Ovary (tissue), 9 donors: ENCODE data around the gene TBC1D8. TPM values are rescaled to one million over a fixed set of nuclear protein-coding genes. Genes with fewer than 3 reads are reported as not detected.

Source experiments
- DNase-seq, 5 donors: peaks; one replicate each; pipeline ENCODE4 v3.0.0-alpha.2; 2019 to 2020
- H3K27ac ChIP-seq, 2 donors: fragments of 200-600 bp; one replicate each; pipeline versions ENCODE4 v1.5.1 to v1.8.0; 2019 to 2022
- H3K27me3 ChIP-seq: fragments of 200-600 bp; one replicate; pipeline ENCODE4 v1.8.0; 2022
- H3K36me3 ChIP-seq: fragments of 200-600 bp; sonication (generic); one replicate; pipeline ENCODE4 v1.5.1; 2019
- H3K4me1 ChIP-seq: one replicate; pipeline ENCODE4 v1.8.1; 2013; ENCODE audit warnings: mild to moderate bottlenecking, moderate library complexity; ENCODE audit not compliant: insufficient read depth
- H3K4me3 ChIP-seq: fragments of 200-600 bp; sonication (generic); one replicate; pipeline ENCODE4 v1.5.1; 2017
- H3K9me3 ChIP-seq, 2 donors: fragments of 200-600 bp in 1 of 2; sonication (generic) in 1 of 2; one replicate each; pipeline versions ENCODE4 v1.5.1 to v1.8.1; 2013 to 2019; ENCODE audit warnings: mild to moderate bottlenecking in 1 of 2, moderate library complexity in 1 of 2
- EP300 ChIP-seq: sonication (generic); formaldehyde crosslinking; IDR thresholded peaks from one replicate; pipeline ENCODE4 v1.6.1; 2017; ENCODE audit warnings: antibody characterized with exemption
- POLR2A ChIP-seq: fragments of 450-650 bp; IDR thresholded peaks from one replicate; pipeline ENCODE4 v1.6.1; 2017; ENCODE audit warnings: antibody characterized with exemption, mild to moderate bottlenecking, moderate library complexity
- WGBS, 3 donors: extraction: QIAGEN DNeasy Blood & Tissue Kit in 1 of 3; methylation state at CpG; one replicate each; pipeline versions ENCODE4 v1.1.5 to v1.1.7; 2013 to 2017; 5-methylcytosine and 5-hydroxymethylcytosine counted together
- intact Hi-C, 4 donors: fragments of 100-400 bp; cut with DNase I; formaldehyde crosslinking; loops; one replicate each; pipeline versions ENCODE4 v1.11.0 to v1.15.1; 2022 to 2023
- polyA plus RNA-seq, 2 donors: library from polyadenylated mRNA; stranded (reverse); fragments of 200-250 nt in 1 of 2; fragments of 350-450 nt in 1 of 2; fragmentation: Illumina TruSeq in 1 of 2; extraction: RNeasy Lipid Tissue Mini Kit (QIAGEN cat#74804) in 1 of 2; gene quantifications; one replicate each; pipeline ENCODE4 v1.2.3, GENCODE V29; 2013 to 2014
- total RNA-seq, 7 donors: library from RNA; depleted of rRNA in 2 of 7; stranded (reverse); fragments of >200 nt in 2 of 7; fragmentation: NEBNext Ultra II Directional in 3 of 7; extraction: Animal tissue kit (Norgen Biotek cat#: 25700) in 3 of 7; gene quantifications; one replicate each; pipeline versions ENCODE4 v1.1.0 to v1.2.4, GENCODE V29; 2016 to 2023
- TF ChIP-seq, protein P1 (sequence below), 3 donors: fragments of 450-650 bp in 2 of 3; fragments of 200-600 bp in 1 of 3; IDR thresholded peaks; one replicate each; pipeline versions ENCODE4 v1.5.1 to v1.8.0; 2016 to 2022; ENCODE audit warnings: antibody characterized with exemption in 3 of 3, mild to moderate bottlenecking in 1 of 3
- donor health status: DM: no; HTN: no; CAD: no; lungs with moderate emphysema.
- donor health status: DM: no; HTN: no; CAD: no.
- donor health status: Bipolar disorder and iron deficiency.
- donor health status: DM: yes; HTN: yes; CAD: no.
- donor health status: DM: no; HTN: no; CAD: no.
- donor health status: DM: yes; HTN: yes; CAD: no.

Gene TBC1D8
- total and polyA plus RNA-seq, 9 donors, result 10.8 to 44.6 (median 15.6) TPM

DNA sequence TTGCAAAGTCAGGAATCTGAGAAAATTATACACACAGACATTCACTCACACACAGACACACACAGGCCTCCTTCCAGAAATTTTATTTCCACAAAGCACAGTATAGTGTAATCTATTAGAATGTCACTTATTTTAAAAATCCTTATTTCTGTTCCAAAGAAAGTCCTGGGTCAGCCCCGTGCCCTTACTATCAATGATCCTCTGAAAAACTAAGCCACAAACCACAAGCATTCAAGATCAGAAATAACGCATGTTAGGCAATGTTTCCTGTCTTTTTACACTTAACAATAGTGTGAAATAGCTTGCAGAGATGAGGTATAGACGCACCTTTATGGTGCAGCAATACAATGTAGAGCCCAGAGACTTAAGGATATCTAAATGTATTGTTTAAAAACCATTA is 25.8 kb downstream of the TBC1D8 start:
- H3K27me3 ChIP-seq, result no peaks in the 10 kb centered on the region
- no peak overlapping the region for H3K4me3 ChIP-seq
- 41 to 44% (median 41%) methylated on average over 3 of the region's 3 CpGs for WGBS, 3 donors
- peaks cover 15% of the 10 kb centered on the region for H3K4me1 ChIP-seq
- intact Hi-C loops, result no loop called here
- no peak for DNase-seq
- TF ChIP-seq POLR2A, result no peak
- TF ChIP-seq EP300, result no peak
- TF ChIP-seq, protein P1, sequence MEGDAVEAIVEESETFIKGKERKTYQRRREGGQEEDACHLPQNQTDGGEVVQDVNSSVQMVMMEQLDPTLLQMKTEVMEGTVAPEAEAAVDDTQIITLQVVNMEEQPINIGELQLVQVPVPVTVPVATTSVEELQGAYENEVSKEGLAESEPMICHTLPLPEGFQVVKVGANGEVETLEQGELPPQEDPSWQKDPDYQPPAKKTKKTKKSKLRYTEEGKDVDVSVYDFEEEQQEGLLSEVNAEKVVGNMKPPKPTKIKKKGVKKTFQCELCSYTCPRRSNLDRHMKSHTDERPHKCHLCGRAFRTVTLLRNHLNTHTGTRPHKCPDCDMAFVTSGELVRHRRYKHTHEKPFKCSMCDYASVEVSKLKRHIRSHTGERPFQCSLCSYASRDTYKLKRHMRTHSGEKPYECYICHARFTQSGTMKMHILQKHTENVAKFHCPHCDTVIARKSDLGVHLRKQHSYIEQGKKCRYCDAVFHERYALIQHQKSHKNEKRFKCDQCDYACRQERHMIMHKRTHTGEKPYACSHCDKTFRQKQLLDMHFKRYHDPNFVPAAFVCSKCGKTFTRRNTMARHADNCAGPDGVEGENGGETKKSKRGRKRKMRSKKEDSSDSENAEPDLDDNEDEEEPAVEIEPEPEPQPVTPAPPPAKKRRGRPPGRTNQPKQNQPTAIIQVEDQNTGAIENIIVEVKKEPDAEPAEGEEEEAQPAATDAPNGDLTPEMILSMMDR (IDR thresholded peaks at IDR 0.05), result no peak
- H3K27ac ChIP-seq, result no peak overlapping the region
- no peaks in the 10 kb centered on the region for H3K36me3 ChIP-seq
- H3K9me3 ChIP-seq, result no peaks in the 10 kb centered on the region

DNA sequence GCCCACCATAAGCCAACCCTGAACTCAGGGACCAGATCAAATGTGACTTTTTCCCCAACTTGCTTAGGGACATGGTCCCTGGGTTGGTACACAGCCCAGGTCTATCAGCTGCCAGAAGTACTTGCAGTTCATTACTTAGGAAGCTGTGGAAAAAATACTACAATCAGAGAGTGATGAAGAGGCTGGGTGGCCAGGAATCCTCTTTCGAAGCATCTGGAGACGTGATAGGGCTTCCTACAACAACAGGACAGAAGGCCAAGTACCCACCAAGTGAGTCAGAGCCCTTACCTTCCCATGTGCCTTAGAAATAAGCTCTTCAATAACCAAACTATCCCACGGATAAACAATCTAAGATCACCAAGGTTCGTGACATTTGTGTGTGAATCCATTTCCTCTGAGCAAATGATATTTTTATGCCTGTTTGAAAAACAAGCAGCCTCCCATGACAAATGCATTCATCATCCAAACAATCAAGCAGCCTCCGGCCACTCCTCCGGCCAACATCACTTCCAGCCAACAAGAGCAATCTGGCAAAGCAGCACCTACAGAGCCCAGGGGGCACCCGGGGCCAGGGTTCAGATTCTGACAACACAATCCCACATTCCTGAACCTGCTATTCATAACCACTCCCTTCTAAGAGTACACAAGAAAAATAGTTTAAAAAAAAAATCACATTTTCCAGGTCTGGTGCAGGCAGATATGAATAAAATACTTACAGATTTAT is 26.4 kb downstream of the TBC1D8 start:
- H3K9me3 ChIP-seq, result no peaks in the 10 kb centered on the region

DNA sequence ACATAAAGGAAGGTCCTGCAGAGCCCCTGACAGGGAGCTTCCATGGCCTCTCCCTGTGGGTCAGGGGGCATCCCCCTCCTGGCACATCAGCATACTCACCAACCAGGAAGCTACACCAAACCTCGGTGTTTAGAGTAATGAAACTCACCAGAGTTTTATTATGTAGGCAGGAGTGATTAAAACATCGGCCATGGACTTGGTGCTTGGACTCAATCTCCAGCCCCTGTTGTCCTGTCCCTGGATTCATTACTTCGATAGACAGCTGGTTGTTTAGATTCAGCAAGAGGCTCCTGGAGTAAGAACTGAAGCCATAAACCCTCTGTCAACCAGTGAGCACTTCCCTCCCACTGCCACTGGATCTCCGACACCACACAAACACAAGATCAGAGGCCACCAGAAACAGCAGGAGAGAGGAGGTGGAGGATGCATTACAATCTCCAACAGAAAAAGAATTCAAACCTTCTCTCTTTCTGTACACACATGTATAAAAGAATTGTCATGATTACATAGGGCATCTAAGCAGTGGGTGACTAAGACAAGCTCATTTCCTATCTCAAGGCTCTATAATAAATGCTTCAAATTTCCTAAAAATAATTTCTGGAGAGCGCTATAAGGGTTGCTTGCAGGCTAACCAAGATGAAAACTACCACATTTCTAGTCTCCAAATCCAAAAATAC is 27.2 kb downstream of the TBC1D8 start:
- H3K4me1 ChIP-seq, result peaks cover 18% of the 10 kb centered on the region
- no peaks in the 10 kb centered on the region for H3K9me3 ChIP-seq
- 62 to 69% (median 63%) methylated on average over 5 of the region's 5 CpGs for WGBS, 3 donors
- H3K27me3 ChIP-seq, result no peaks in the 10 kb centered on the region
- DNase-seq, result no peak
- no peak overlapping the region for H3K27ac ChIP-seq
- no peak overlapping the region for H3K4me3 ChIP-seq
- intact Hi-C loops, result no loop called here
- H3K36me3 ChIP-seq, result no peaks in the 10 kb centered on the region
- TF ChIP-seq POLR2A (no peak), EP300 (no peak)
- TF ChIP-seq, protein P1 (IDR thresholded peaks at IDR 0.05), result no peak

More for the DNA sequence above, 26.4 kb downstream of the TBC1D8 start:
- 8 to 10% (median 8%) methylated on average over 7 of the region's 7 CpGs for WGBS, 3 donors
- no peak overlapping the region for H3K4me3 ChIP-seq
- H3K27ac ChIP-seq, result no peak overlapping the region
- no peaks in the 10 kb centered on the region for H3K36me3 ChIP-seq
- DNase-seq, result peak in 2 of 5 donors; percentile 36 to 56
- TF ChIP-seq, protein P1 (IDR thresholded peaks at IDR 0.05), result no peak
- no peak for TF ChIP-seq EP300
- no peak for TF ChIP-seq POLR2A
- H3K4me1 ChIP-seq, result peaks cover 18% of the 10 kb centered on the region
- H3K27me3 ChIP-seq, result no peaks in the 10 kb centered on the region
- intact Hi-C loops, result no loop called here

DNA sequence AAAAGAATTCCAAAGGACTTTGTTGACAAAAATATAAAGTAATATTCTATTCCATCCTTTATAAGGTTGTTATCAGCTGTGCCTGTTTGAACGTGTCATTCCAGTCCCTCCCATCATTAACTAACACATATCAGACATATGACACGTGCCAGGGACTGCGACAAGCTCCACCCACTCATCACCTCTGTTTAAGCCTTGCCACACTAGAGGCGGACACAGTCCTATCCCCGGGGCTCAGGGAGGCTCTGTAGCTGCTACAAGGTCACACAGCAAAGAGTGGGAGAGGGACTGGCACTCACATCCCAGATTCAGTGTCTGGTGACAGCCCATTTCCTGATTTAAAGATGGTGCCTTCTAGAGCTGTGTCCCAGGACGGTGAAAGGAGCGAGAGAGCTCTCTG is 30.0 kb downstream of the TBC1D8 start:
- Histone ChIP-seq H3K4me3 (no peak overlapping the region), H3K4me1 (peaks cover 16% of the 10 kb centered on the region), H3K27ac (no peak overlapping the region), H3K27me3 (no peaks in the 10 kb centered on the region), H3K36me3 (no peaks in the 10 kb centered on the region), H3K9me3 (no peaks in the 10 kb centered on the region)
- TF ChIP-seq EP300, result no peak
- TF ChIP-seq, protein P1 (IDR thresholded peaks at IDR 0.05), result no peak
- TF ChIP-seq POLR2A, result no peak
- intact Hi-C loops, result no loop called here
- 81 to 87% (median 81%) methylated on average over 7 of the region's 7 CpGs for WGBS, 3 donors
- DNase-seq, result no peak
